ENCODE data around the gene KIAA0408.

GRCh38 chr6:127503022-127503421 is 43.8 kb upstream of the KIAA0408 start:
- no peak for TF ChIP-seq CTCF (conservative IDR thresholded peaks at IDR 0.05; ENCODE audit: low read depth, low read length)
- TF ChIP-seq EZH2 (IDR thresholded peaks at IDR 0.05; ENCODE audit: borderline replicate concordance, low read depth, low read length, poor library complexity, severe bottlenecking), result no peak
